ENCODE measurements around the gene TRAF7.
"Not testable (repeated sequence)": the region's sequence is repeated elsewhere in the genome, so short reads cannot be mapped to it uniquely, and the experiment has no call there.

Gene TRAF7

DNA sequence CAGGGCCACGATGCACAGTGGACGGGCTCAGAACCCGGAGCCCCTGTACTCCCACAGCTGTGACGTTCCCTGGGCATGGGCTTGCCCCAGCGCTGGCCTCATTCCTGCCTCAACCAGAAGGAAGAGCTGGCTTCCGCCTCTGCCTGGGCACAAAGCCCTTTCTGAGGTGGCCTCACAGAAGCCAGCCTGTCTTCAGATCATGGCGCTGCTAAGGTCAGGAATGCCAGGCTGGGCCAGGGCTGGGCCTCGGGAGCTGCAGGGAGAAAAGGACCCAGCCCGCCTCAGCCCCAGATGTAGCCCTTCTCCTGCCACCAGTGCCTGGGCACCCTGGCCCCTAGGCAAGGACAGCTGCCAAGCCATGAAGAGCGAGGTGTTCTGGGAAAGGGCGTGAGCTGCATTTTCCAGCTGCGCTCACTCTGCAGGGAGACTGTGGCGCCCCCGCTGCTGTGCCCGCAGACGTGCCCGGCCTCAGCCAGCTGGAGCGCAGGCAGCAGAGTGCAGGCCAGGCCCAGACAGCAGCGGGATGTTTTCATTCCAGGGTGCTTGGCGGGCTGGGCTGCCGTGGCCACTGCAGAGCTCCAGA, 29.3 kb upstream of the TRAF7 start:
- DNase-seq (ENCODE audit: low spot score); in situ Hi-C loops (cut with MboI; ENCODE audit: low sequenced_read_pairs, unreplicated experiment): not testable (repeated sequence)

DNA sequence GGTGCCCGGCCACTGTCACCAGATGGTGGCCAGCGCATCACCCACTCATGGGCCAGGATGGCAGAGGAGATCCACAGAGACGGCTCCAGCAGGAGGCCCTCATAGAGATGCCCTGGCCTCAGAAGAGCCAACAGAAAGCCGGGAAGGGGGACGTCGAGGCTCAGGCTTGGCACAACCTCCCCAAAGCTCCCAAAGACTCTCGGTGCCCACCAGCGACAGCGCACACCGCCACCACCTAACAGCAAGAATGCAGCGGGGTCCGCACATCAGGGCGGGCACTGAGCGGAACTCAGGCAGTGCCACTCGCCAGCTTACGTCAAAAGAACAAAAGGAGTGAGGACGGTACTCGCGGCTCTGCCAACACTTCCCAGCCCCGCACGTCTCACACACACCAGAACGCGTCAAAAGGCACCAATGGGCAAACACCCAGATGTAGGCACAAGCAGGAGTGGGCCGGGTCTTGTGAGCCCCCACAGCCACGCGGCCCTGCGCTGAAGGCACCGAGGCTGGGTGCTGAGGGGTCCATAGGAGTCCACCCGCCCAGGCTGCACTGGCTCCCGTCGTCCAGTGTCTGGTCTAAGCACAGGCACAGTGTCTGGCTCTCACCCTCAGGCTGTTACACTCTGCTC, 28.5 kb upstream of the TRAF7 start:
- DNase-seq (ENCODE audit: low spot score); in situ Hi-C loops (cut with MboI; ENCODE audit: low sequenced_read_pairs, unreplicated experiment): not testable (repeated sequence)

DNA sequence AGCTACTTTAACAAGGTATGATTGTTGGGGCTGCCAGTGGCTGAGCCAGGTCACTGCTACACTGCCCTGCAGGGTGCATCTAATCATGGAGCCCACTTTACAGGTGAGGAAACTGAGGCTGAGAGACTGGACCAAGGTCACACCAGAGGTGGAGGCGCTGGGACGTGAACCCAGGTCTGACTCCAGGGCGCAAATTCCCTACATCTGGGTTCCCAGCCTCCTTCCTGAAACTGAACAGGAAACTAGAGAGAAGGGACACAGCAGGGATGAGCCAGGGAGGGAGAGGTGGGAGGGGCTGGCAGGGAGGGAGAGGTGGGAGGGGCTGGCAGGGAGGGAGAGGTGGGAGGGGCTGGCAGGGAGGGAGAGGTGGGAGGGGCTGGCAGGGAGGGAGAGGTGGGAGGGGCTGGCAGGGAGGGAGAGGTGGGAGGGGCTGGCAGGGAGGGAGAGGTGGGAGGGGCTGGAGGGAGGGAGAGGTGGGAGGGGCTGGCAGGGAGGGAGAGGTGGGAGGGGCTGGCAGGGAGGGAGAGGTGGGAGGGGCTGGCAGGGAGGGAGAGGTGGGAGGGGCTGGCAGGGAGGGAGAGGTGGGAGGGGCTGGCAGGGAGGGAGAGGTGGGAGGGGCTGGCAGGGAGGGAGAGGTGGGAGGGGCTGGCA, 27.8 kb upstream of the TRAF7 start:
- DNase-seq (ENCODE audit: low spot score); in situ Hi-C loops (cut with MboI; ENCODE audit: low sequenced_read_pairs, unreplicated experiment): not testable (repeated sequence)

DNA sequence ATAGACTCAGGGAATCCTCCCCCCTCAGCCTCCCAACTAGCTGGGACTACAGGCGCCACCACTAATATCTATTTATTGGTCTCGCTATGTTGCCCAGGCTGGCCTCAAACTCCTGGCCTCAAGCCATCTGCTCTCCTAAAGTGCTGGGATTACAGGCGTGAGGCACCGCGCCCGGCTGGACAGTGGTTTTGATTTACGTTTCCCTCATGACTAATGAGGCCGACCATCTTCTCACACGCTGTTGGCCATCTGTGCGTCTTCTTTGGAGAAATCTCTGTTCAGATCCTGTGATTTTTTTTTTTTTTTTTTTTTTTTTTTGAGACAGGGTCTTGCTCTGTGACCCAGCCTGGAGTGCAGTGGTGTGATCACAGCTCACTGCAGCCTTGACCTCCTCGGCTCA, 26.3 kb upstream of the TRAF7 start:
- in situ Hi-C loops (cut with MboI; ENCODE audit: low sequenced_read_pairs, unreplicated experiment); DNase-seq (ENCODE audit: low spot score): not testable (repeated sequence)

DNA sequence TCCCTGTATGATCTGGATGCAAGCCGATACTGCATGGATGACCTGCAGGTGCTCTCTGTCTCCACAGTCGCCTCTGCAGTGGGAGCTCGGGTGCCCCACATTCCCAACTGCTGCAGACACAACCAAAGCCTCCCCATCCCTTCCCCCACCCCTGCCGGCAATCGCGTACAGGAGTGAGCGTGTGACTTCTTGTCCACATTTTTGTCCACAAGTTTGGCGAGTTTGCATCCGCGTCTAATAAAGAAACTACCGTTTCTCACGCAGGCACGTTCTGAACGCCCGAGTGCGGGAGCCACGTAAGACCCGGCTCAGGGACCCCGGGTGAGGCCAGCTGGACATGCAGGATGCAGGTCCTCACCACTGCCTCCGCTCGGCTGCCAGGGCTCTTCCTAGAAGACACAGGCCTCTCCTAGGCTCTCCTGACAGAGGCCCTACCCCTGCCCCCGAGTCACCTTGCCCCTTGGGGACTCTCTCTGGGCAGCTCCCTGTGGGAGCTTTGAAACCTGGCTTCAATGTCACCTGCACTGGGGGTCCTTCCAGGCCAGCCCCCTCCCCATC, 25.6 kb upstream of the TRAF7 start:
- in situ Hi-C loops (cut with MboI; ENCODE audit: low sequenced_read_pairs, unreplicated experiment); DNase-seq (ENCODE audit: low spot score): not testable (repeated sequence)

DNA sequence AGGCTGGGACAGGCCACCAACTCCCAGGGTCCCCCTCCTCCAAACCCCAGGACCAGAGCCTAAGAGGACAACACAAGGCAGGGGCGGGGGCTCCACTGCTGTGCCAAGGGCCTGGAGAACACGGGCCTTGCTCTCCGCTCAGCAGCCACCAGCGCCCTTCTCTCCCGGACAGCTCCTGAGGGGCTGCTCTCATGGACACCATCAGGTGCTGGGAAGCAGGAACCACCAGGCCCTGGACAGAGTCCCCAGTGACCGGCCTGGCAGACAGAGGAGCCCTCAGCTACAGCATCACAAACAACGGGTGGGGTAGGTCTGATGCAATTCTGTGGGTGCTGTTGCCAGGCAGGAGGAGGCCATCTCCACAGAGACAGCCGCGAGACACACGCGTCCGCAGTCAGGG, 21.8 kb upstream of the TRAF7 start:
- in situ Hi-C loops (cut with MboI; ENCODE audit: low sequenced_read_pairs, unreplicated experiment); DNase-seq (ENCODE audit: low spot score): not testable (repeated sequence)

DNA sequence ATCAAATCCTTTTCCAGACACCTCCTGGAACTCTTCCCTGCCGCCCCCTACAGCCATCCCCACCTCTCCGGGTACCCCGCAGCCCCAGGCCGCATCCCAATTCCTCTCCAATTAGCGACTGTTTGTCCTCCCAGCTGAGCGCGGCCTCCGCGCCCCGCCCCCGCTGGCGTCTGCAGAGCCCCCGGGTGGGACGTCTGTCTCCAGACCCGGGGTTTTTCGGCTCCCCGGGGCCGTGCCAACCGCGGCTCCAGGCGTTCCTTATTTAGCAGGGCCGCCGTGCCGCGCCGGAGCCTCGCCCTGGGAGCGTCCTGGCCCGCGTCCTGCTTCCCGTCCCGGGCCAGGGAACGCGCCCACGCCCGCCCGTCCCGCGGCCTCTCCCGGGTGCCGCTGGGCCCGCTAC, 20.5 kb upstream of the TRAF7 start:
- in situ Hi-C loops (cut with MboI; ENCODE audit: low sequenced_read_pairs, unreplicated experiment): loop anchor here (5.0 kb wide), 1 partner anchor 123 kb away; no protein-coding TSS in a partner anchor
- DNase-seq (ENCODE audit: low spot score): not testable (repeated sequence)

DNA sequence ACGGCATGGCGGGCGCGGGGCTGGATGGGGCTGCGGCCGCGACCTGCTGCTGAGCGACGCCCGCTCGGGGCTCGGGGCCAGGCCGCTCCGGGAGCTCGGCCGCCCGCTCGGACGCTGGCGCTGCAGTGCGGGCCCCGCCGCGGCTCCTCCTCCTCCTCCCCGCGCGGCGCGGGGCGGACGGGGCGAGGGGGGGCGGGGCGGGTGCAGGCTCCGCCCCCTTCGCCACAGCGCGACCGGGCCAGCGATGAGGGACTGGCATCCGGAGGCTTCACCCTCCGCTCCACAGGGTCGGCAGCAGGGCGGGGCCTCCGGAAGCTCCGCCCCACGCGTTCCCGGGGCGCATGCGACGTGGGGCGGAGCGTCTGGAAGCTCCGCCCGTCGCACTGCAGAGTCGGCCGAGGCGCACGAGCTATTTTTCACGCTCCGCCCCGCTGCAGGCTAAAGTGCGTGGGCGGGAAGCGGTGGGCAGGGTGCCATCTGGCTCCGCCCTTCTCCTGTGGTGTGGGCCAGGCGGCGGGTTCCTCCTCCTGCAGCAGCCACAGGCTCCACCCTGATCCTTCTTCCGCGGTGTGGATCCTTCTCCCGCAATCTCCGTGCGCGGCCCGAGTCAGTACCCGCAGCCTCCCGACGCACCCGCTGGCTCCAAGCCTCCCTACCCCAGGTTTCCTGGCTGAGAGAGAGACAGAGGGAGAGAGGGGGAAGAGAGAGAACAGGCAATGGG, 19.7 kb upstream of the TRAF7 start, which contains the start of gene PKD1:
TSS of gene PKD1 (minus strand) at position 129 of the 721 bp plus-strand sequence. CDS start 209 bp downstream, outside the sequence.
- in situ Hi-C loops (cut with MboI; ENCODE audit: low sequenced_read_pairs, unreplicated experiment): loop anchor here (5.0 kb wide), 1 partner anchor 124 kb away; no protein-coding TSS in a partner anchor

DNA sequence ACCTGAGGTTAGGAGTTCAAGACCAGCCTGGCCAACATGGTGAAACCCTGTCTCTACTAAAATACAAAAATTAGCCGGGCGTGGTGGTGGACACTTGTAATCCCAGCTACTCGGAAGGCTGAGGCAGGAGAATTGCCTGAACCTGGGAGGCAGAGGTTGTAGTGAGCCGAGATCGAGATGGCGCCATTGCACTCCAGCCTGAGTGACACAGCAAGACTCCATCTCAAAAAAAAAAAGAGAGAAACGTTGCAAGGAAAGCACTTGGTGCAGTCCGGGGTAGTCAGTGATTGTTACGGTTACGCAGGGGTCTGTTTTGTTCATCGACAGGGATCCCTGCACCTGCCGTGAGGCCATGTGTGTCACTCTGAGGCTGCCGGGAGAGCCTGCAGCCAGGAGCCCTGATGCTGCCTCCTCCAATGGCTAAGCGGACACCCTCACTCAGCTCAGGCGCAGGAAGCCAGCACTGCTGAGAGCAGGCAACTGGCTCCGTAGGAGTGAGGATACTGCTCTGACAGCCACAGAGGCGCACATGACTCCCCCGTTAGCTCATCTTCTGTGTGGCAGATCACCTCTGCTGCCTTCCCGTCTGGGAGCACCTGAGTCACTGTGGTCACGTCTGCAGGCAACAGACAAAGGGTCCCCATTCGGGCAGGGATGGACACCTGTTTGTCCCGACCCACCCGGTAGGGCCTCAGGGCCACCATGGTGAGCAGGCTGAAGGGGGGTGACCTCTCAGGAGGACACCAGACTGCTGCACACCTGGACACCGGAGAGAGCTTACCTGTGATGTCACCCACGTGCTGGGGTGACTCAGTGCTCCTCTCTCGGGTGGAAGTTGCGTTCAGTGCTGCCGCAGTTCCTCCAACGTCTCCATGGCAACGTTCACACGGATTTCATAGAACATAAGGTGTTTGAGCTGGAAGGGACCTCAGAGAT, 12.4 kb upstream of the TRAF7 start:
- no peak for DNase-seq (ENCODE audit: low spot score)

More for the DNA sequence above, 19.7 kb upstream of the TRAF7 start, which contains the start of gene PKD1:
- DNase-seq (ENCODE audit: low spot score): peak; percentile 61

DNA sequence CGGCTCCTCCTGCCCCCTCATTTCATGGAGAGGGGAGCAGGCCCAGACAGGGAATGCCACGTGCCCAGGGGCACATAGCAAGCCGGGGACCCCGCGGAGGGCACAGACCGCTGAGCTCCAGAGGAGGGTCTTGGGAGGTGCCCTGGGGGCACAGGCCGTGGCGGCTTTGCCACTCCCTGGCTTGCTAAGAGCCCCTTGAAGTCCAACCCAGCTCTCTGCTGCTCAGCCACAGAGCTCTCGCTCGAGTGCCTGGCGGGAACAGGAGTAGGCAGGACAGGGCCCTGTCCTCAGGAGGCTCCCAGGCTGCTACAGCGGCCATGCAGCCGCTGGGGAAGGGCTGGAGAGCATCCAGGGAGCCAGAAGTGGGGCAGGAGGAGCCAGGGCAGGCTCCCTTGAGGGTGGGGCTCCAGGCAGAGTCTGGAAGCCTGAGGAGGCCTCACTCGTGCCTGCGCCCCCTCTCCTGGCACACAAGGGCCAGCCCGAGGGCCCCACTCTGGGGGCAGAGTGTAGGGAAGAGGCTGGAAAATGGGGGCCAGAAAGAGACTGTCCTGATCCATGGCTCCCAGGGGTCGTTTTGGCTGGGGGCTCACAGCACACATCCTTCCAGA, 11.6 kb upstream of the TRAF7 start:
- TF ChIP-seq, protein P1, sequence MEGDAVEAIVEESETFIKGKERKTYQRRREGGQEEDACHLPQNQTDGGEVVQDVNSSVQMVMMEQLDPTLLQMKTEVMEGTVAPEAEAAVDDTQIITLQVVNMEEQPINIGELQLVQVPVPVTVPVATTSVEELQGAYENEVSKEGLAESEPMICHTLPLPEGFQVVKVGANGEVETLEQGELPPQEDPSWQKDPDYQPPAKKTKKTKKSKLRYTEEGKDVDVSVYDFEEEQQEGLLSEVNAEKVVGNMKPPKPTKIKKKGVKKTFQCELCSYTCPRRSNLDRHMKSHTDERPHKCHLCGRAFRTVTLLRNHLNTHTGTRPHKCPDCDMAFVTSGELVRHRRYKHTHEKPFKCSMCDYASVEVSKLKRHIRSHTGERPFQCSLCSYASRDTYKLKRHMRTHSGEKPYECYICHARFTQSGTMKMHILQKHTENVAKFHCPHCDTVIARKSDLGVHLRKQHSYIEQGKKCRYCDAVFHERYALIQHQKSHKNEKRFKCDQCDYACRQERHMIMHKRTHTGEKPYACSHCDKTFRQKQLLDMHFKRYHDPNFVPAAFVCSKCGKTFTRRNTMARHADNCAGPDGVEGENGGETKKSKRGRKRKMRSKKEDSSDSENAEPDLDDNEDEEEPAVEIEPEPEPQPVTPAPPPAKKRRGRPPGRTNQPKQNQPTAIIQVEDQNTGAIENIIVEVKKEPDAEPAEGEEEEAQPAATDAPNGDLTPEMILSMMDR (IDR thresholded peaks at IDR 0.05; ENCODE audit: borderline replicate concordance, control extremely low read depth, extremely low read depth, insufficient read depth, missing control alignments): no peak
- in situ Hi-C loops (cut with MboI; ENCODE audit: low sequenced_read_pairs, unreplicated experiment): no loop called here
- no peak for DNase-seq (ENCODE audit: low spot score)

More for the DNA sequence above, 12.4 kb upstream of the TRAF7 start:
- TF ChIP-seq, protein P1 (IDR thresholded peaks at IDR 0.05; ENCODE audit: borderline replicate concordance, control extremely low read depth, extremely low read depth, insufficient read depth, missing control alignments): no peak
- in situ Hi-C loops (cut with MboI; ENCODE audit: low sequenced_read_pairs, unreplicated experiment): no loop called here
